Measurements from ENCODE around the gene GRIK1.

GRCh38 chr21:29834617-29835016 lies 105.2 kb downstream of the GRIK1 start:
- TF ChIP-seq EZH2 (IDR thresholded peaks at IDR 0.05; ENCODE audit: borderline replicate concordance, insufficient read depth, low read depth, low read length, poor library complexity, severe bottlenecking) (no peak), CTCF (IDR thresholded peaks at IDR 0.05) (no peak)
